HEK293 (cell line): ENCODE data around the gene AGAP1.

Experiments used
- CTCF ChIA-PET: fragments of 350-600 bp; formaldehyde crosslinking; extraction: SDS; loops from one replicate; lab custom pipeline; 2021; ENCODE audit warnings: antibody characterized with exemption; lab: Yijun Ruan, JAX
- POLR2A ChIA-PET: fragments of 300-600 bp; formaldehyde crosslinking; extraction: SDS; loops from one replicate; lab custom pipeline; 2020; ENCODE audit warnings: antibody characterized with exemption, inconsistent platforms; lab: Yijun Ruan, JAX
- H3K27ac ChIP-seq: fragments of 200-500 bp; sonication (Bioruptor generic); 2 replicates; pipeline ENCODE4 v1.5.1; 2014; ENCODE audit warnings: low read depth, low read length, control low read depth, inconsistent platforms; ENCODE audit errors: extremely low read depth
- H3K36me3 ChIP-seq, 2 experiments: fragments of 200-500 bp in 1 of 2; sonication (Bioruptor generic) in 1 of 2; 1 replicate in 1 of 2; 2 replicates in 1 of 2; pipeline ENCODE4 v1.5.1; 2014 to 2017; ENCODE audit warnings: inconsistent platforms in 2 of 2, low read length in 2 of 2; ENCODE audit not compliant: control insufficient read depth in 2 of 2, insufficient read depth in 1 of 2
- H3K4me1 ChIP-seq: fragments of 200-500 bp; sonication (Bioruptor generic); 2 replicates; pipeline ENCODE4 v1.5.1; 2014; ENCODE audit warnings: mild to moderate bottlenecking, low read length, inconsistent platforms; ENCODE audit not compliant: control insufficient read depth, insufficient read depth
- H3K4me3 ChIP-seq: 2 replicates; pipeline ENCODE4 v1.5.1; 2011; ENCODE audit warnings: low read depth, mild to moderate bottlenecking, control low read depth, low read length, moderate library complexity
- H3K9me3 ChIP-seq: fragments of 200-500 bp; sonication (Bioruptor generic); 2 replicates; pipeline ENCODE4 v1.5.1; 2014; ENCODE audit warnings: low read depth, low read length, inconsistent platforms; ENCODE audit not compliant: control insufficient read depth, insufficient read depth
- AEBP2 ChIP-seq: fragments of 450-650 bp; formaldehyde crosslinking; IDR thresholded peaks from 2 replicates; pipeline ENCODE4 v1.5.1; 2016; ENCODE audit warnings: missing biosample characterization, missing genetic modification characterization, borderline replicate concordance
- BCL6B ChIP-seq: fragments of 450-650 bp; formaldehyde crosslinking; IDR thresholded peaks from 2 replicates; pipeline ENCODE4 v1.5.1; 2017; ENCODE audit warnings: missing biosample characterization, missing genetic modification characterization
- GFI1B ChIP-seq: fragments of 450-650 bp; formaldehyde crosslinking; IDR thresholded peaks from 2 replicates; pipeline ENCODE4 v1.5.1; 2016; ENCODE audit warnings: missing biosample characterization, missing genetic modification characterization
- GLI2 ChIP-seq: fragments of 450-650 bp; formaldehyde crosslinking; IDR thresholded peaks from 2 replicates; pipeline ENCODE4; 2017; ENCODE audit warnings: missing biosample characterization, missing genetic modification characterization, low read depth, borderline replicate concordance
- INSM2 ChIP-seq: fragments of 450-650 bp; formaldehyde crosslinking; IDR thresholded peaks from 2 replicates; pipeline ENCODE4 v1.5.1; 2016; ENCODE audit warnings: missing biosample characterization, missing genetic modification characterization
- PRDM1 ChIP-seq: fragments of 450-650 bp; formaldehyde crosslinking; IDR thresholded peaks from 2 replicates; pipeline ENCODE4; 2016; ENCODE audit warnings: missing biosample characterization, missing genetic modification characterization
- SP7 ChIP-seq: fragments of 450-650 bp; formaldehyde crosslinking; IDR thresholded peaks from 2 replicates; pipeline ENCODE4 v1.5.1; 2016; ENCODE audit warnings: missing biosample characterization, missing genetic modification characterization
- ZBTB49 ChIP-seq: fragments of 450-650 bp; formaldehyde crosslinking; IDR thresholded peaks from 2 replicates; pipeline ENCODE4 v1.5.1; 2016; ENCODE audit warnings: missing biosample characterization, missing genetic modification characterization, low read depth
- ZFHX2 ChIP-seq: fragments of 450-650 bp; formaldehyde crosslinking; conservative IDR thresholded peaks from 2 replicates; pipeline ENCODE4 v1.5.1; 2016; ENCODE audit warnings: missing biosample characterization, missing genetic modification characterization
- ZNF132 ChIP-seq: fragments of 450-650 bp; formaldehyde crosslinking; IDR thresholded peaks from 2 replicates; pipeline ENCODE4 v1.5.1; 2017; ENCODE audit warnings: missing biosample characterization, missing genetic modification characterization, borderline replicate concordance
- ZNF148 ChIP-seq: fragments of 450-650 bp; formaldehyde crosslinking; IDR thresholded peaks from 2 replicates; pipeline ENCODE4 v1.5.0; 2017; ENCODE audit warnings: missing biosample characterization, missing genetic modification characterization, borderline replicate concordance
- ZNF16 ChIP-seq: fragments of 450-650 bp; formaldehyde crosslinking; IDR thresholded peaks from 2 replicates; pipeline ENCODE4 v1.5.1; 2016; ENCODE audit warnings: low read depth, missing biosample characterization, missing genetic modification characterization
- ZNF335 ChIP-seq: fragments of 450-650 bp; formaldehyde crosslinking; conservative IDR thresholded peaks from 2 replicates; pipeline ENCODE4 v1.5.1; 2016; ENCODE audit warnings: missing biosample characterization, missing genetic modification characterization
- ZNF433 ChIP-seq: fragments of 450-650 bp; formaldehyde crosslinking; IDR thresholded peaks from 2 replicates; pipeline ENCODE4 v1.5.1; 2016; ENCODE audit warnings: missing biosample characterization, missing genetic modification characterization, low read depth
- ZNF473 ChIP-seq: fragments of 450-650 bp; formaldehyde crosslinking; IDR thresholded peaks from 2 replicates; pipeline ENCODE4 v1.5.1; 2017; ENCODE audit warnings: missing biosample characterization, missing genetic modification characterization
- ZNF48 ChIP-seq: fragments of 450-650 bp; formaldehyde crosslinking; IDR thresholded peaks from 2 replicates; pipeline ENCODE4 v1.5.1; 2016; ENCODE audit warnings: missing biosample characterization, missing genetic modification characterization
- ZNF501 ChIP-seq: fragments of 450-650 bp; formaldehyde crosslinking; IDR thresholded peaks from 2 replicates; pipeline ENCODE4 v1.5.1; 2016; ENCODE audit warnings: missing biosample characterization, missing genetic modification characterization
- ZNF645 ChIP-seq: fragments of 450-650 bp; formaldehyde crosslinking; IDR thresholded peaks from 2 replicates; pipeline ENCODE4; 2016; ENCODE audit warnings: missing biosample characterization, missing genetic modification characterization
- ZNF654 ChIP-seq: fragments of 450-650 bp; formaldehyde crosslinking; IDR thresholded peaks from 2 replicates; pipeline ENCODE4 v1.5.1; 2016; ENCODE audit warnings: low read depth, missing biosample characterization, missing genetic modification characterization
- ZNF785 ChIP-seq: fragments of 450-650 bp; formaldehyde crosslinking; IDR thresholded peaks from 2 replicates; pipeline ENCODE4 v1.5.1; 2016; ENCODE audit warnings: missing biosample characterization, missing genetic modification characterization
- ZNF791 ChIP-seq: fragments of 450-650 bp; formaldehyde crosslinking; IDR thresholded peaks from 2 replicates; pipeline ENCODE4 v1.5.1; 2016; ENCODE audit warnings: missing biosample characterization, missing genetic modification characterization
- ZNF830 ChIP-seq: fragments of 450-650 bp; IDR thresholded peaks from 2 replicates; pipeline ENCODE4 v1.5.0; 2018; ENCODE audit warnings: missing biosample characterization, missing genetic modification characterization, low read depth, mild to moderate bottlenecking, moderate library complexity
- ZSCAN30 ChIP-seq: fragments of 450-650 bp; IDR thresholded peaks from 2 replicates; pipeline ENCODE4 v1.5.1; 2018; ENCODE audit warnings: missing biosample characterization, mild to moderate bottlenecking, missing genetic modification characterization, moderate library complexity

AGAP1 gene

GRCh38 chr2:236107942-236108625 lies 614.2 kb downstream of the AGAP1 start:
- Histone ChIP-seq H3K4me1 (no peaks in the 10 kb centered on the region), H3K36me3 (no peaks in the 10 kb centered on the region), H3K27ac (no peak overlapping the region), H3K4me3 (no peak overlapping the region), H3K9me3 (no peaks in the 10 kb centered on the region)
- CTCF ChIA-PET, result no interaction called here
- no peak for TF ChIP-seq ZNF48 (tag by site-specific recombination)
- no peak for TF ChIP-seq ZNF433 (tag by site-specific recombination)
- no peak for TF ChIP-seq ZNF148 (tag by site-specific recombination)
- TF ChIP-seq ZNF654 (tag by site-specific recombination), result no peak
- no peak for TF ChIP-seq ZNF473 (tag by site-specific recombination)
- no peak for TF ChIP-seq AEBP2
- no peak for TF ChIP-seq ZNF645 (tag by site-specific recombination)
- no peak for TF ChIP-seq ZBTB49 (tag by site-specific recombination)
- no peak for TF ChIP-seq SP7 (tag by site-specific recombination)
- TF ChIP-seq GLI2 (tag by site-specific recombination), result no peak
- TF ChIP-seq INSM2 (tag by site-specific recombination), result no peak
- no peak for TF ChIP-seq ZNF791 (tag by site-specific recombination)
- no peak for TF ChIP-seq ZNF16 (tag by site-specific recombination)
- POLR2A ChIA-PET, result no interaction called here

- Histone ChIP-seq H3K9me3 (no peaks in the 10 kb centered on the region), H3K4me1 (no peaks in the 10 kb centered on the region), H3K4me3 (no peak overlapping the region), H3K27ac (no peak overlapping the region), H3K36me3 (no peaks in the 10 kb centered on the region)
- CTCF ChIA-PET, result no interaction called here
- POLR2A ChIA-PET, result no interaction called here
- TF ChIP-seq ZSCAN30 (no peak), PRDM1 (no peak), ZNF132 (tag by site-specific recombination) (no peak), ZNF335 (tag by site-specific recombination) (no peak), ZNF830 (tag by site-specific recombination) (no peak), ZNF501 (tag by site-specific recombination) (no peak), GFI1B (tag by site-specific recombination) (no peak), ZNF785 (tag by site-specific recombination) (no peak), ZFHX2 (no peak), BCL6B (no peak)
Measured at GRCh38 chr2:236109061-236109460, 615.2 kb downstream of the AGAP1 start.
